Measurements from ENCODE around the gene TPPP2. TPM values are rescaled to one million over a fixed set of nuclear protein-coding genes. Genes with fewer than 3 reads are reported as not detected.

The TPPP2 gene
- total RNA-seq, 1 experiment from 2014 or later = not detected

DNA sequence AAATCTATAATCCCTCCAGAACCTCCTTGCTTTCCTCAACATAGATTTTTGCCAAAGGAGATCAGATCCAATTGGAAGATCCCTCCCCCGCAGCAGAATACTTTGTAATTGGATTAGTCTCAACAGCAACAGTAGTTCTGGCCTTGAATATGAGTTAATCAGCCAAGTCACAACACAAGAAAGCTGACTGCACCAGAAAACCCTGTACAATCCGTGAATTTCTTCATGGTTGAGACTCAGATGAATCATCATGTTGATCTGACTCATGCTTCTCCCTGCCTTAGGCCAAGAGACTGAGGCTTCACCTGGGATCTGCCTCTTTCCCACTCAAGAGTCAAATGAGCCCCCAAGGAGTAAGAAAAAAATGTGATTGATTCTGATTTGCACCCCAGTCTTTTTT is 43.2 kb upstream of the TPPP2 start:
- ChIA-PET CTCF (no interaction called here), POLR2A (ENCODE audit: unreplicated experiment) (interaction anchor here (0.7 kb wide), 1 partner anchor 12 kb away, joined by 3 read pairs; no protein-coding TSS in a partner anchor)
- BruUV-seq (replicated peaks) = no TSS peak
- Histone ChIP-seq H3K36me3 (ENCODE audit: low read depth) (no peaks in the 10 kb centered on the region), H3K9me3 (ENCODE audit: insufficient read depth, low read depth) (peaks cover 3% of the 10 kb centered on the region; the same call in 1 of the 2 replicates), H3K79me2 (ENCODE audit: low read depth) (peaks cover 18% of the 10 kb centered on the region), H3K4me1 (replicated peaks; ENCODE audit: insufficient read depth) (peaks cover 24% of the 10 kb centered on the region), H3K27me3 (ENCODE audit: insufficient read depth, low read depth) (no peaks in the 10 kb centered on the region), H3K27ac (peak overlapping the region; percentile 85), H2AFZ (no peak overlapping the region), H3F3A (ENCODE audit: insufficient read depth, low read depth) (peaks cover 20% of the 10 kb centered on the region; the same call in 1 of the 2 replicates), H3K4me2 (peak overlapping the region; percentile 44), H3K9me2 (ENCODE audit: insufficient read depth) (no peaks in the 10 kb centered on the region), H3K4me3 (no peak overlapping the region), H4K20me1 (ENCODE audit: insufficient read depth) (no peaks in the 10 kb centered on the region)
- peak; percentile 28 to 78 for DNase-seq
- TF ChIP-seq, protein P1, sequence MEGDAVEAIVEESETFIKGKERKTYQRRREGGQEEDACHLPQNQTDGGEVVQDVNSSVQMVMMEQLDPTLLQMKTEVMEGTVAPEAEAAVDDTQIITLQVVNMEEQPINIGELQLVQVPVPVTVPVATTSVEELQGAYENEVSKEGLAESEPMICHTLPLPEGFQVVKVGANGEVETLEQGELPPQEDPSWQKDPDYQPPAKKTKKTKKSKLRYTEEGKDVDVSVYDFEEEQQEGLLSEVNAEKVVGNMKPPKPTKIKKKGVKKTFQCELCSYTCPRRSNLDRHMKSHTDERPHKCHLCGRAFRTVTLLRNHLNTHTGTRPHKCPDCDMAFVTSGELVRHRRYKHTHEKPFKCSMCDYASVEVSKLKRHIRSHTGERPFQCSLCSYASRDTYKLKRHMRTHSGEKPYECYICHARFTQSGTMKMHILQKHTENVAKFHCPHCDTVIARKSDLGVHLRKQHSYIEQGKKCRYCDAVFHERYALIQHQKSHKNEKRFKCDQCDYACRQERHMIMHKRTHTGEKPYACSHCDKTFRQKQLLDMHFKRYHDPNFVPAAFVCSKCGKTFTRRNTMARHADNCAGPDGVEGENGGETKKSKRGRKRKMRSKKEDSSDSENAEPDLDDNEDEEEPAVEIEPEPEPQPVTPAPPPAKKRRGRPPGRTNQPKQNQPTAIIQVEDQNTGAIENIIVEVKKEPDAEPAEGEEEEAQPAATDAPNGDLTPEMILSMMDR (conservative IDR thresholded peaks at IDR 0.05) = no peak
- no peak for TF ChIP-seq EZH2 (IDR thresholded peaks at IDR 0.05; ENCODE audit: low read depth)
- intact Hi-C loops (cut with micrococcal nuclease; ENCODE audit: unreplicated experiment) = no loop called here

DNA sequence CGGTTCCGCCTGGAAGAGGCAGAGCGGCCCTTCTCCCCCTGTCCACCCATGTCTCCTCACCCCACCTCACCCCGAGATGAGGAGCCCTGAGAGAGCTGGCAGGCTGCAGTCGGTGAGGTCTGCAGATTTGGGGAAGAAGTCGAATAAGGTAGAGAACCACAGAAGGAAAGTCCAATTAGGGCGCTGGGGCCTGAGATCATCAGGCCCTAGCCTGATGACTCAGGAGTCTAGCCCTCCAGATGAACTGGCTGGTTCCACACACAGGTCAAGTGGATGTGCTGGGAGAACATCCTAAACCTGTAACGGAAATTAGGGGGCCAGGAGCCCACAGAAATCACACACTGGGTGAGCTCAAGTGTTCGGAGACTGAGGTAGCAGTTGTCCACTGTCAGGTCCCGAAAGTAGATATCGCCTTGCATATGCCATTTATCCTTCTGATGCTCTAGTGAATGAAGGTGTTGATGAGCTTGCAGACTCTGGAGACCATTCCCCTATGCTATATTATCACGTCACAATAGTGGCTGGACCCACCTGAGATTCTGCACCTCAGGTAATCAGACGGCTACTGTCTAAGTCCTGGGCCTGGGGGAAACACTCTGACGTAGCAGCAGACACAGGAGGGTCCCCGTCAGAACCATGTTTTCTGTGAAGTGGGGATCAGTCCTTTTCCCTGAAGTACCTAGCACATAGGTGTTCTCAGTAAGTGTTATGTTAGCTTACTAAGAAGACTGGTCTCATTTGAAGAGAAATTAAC is 41.1 kb upstream of the TPPP2 start:
- H3K79me2 ChIP-seq (ENCODE audit: low read depth) = peaks cover 19% of the 10 kb centered on the region
- ChIA-PET CTCF (no interaction called here), POLR2A (ENCODE audit: unreplicated experiment) (interaction anchor here (0.5 kb wide), 1 partner anchor 83 kb away, joined by 5 read pairs; no protein-coding TSS in a partner anchor)
- peaks cover 6% of the 10 kb centered on the region; the same call in 1 of the 2 replicates for H3K36me3 ChIP-seq (ENCODE audit: low read depth)
- BruUV-seq (replicated peaks) = TSS peak; percentile 86
- intact Hi-C loops (cut with micrococcal nuclease; ENCODE audit: unreplicated experiment) = loop anchor here (2.0 kb wide), 1 partner anchor 14 kb away; no protein-coding TSS in a partner anchor
- no peak for DNase-seq
- peaks cover 20% of the 10 kb centered on the region; the same call in 1 of the 2 replicates for H3F3A ChIP-seq (ENCODE audit: insufficient read depth, low read depth)
- peak overlapping the region; percentile 55 for H3K4me3 ChIP-seq
- no peaks in the 10 kb centered on the region for H3K9me2 ChIP-seq (ENCODE audit: insufficient read depth)
- TF ChIP-seq EZH2 (IDR thresholded peaks at IDR 0.05; ENCODE audit: low read depth) = no peak
- TF ChIP-seq, protein P1 (conservative IDR thresholded peaks at IDR 0.05) = no peak
- H3K4me1 ChIP-seq (replicated peaks; ENCODE audit: insufficient read depth) = peaks cover 24% of the 10 kb centered on the region
- H3K4me2 ChIP-seq = peak overlapping the region; percentile 89
- peaks cover 3% of the 10 kb centered on the region; the same call in 1 of the 2 replicates for H3K9me3 ChIP-seq (ENCODE audit: insufficient read depth, low read depth)
- peak overlapping the region; percentile 67 for H3K27ac ChIP-seq
- H4K20me1 ChIP-seq (ENCODE audit: insufficient read depth) = no peaks in the 10 kb centered on the region
- no peaks in the 10 kb centered on the region for H3K27me3 ChIP-seq (ENCODE audit: insufficient read depth, low read depth)
- peak overlapping the region; percentile 71; the same call in 1 of the 2 replicates for H2AFZ ChIP-seq

DNA sequence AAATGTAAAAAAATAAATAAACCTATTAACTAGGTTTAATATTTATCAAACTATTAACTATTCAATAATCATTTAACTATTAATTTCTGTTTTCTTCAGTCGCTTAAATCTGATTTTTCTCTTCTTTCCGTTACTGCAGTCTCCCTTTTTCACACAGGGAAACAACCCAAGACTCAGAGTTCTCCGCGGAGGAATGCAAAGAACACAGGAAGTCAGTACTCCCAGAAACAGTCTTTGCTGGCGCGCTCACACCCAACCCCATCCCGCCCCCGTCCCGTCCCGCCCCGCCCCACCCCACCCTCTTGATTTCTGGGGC is 40.6 kb upstream of the TPPP2 start:
- peak overlapping the region; percentile 89 for H3K4me2 ChIP-seq
- no peaks in the 10 kb centered on the region for H4K20me1 ChIP-seq (ENCODE audit: insufficient read depth)
- CTCF ChIA-PET = no interaction called here
- H3K4me3 ChIP-seq = peak overlapping the region; percentile 55
- no peaks in the 10 kb centered on the region for H3K9me2 ChIP-seq (ENCODE audit: insufficient read depth)
- no peak for DNase-seq
- no TSS peak for BruUV-seq (replicated peaks)
- peaks cover 3% of the 10 kb centered on the region; the same call in 1 of the 2 replicates for H3K9me3 ChIP-seq (ENCODE audit: insufficient read depth, low read depth)
- H3K79me2 ChIP-seq (ENCODE audit: low read depth) = peaks cover 19% of the 10 kb centered on the region
- H2AFZ ChIP-seq = no peak overlapping the region
- H3K27ac ChIP-seq = peak overlapping the region; percentile 67
- peaks cover 6% of the 10 kb centered on the region; the same call in 1 of the 2 replicates for H3K36me3 ChIP-seq (ENCODE audit: low read depth)
- no peak for TF ChIP-seq EZH2 (IDR thresholded peaks at IDR 0.05; ENCODE audit: low read depth)
- TF ChIP-seq, protein P1 (conservative IDR thresholded peaks at IDR 0.05) = no peak
- H3K4me1 ChIP-seq (replicated peaks; ENCODE audit: insufficient read depth) = peaks cover 24% of the 10 kb centered on the region
- intact Hi-C loops (cut with micrococcal nuclease; ENCODE audit: unreplicated experiment) = loop anchor here (2.0 kb wide), 1 partner anchor 15 kb away; no protein-coding TSS in a partner anchor
- no peaks in the 10 kb centered on the region for H3K27me3 ChIP-seq (ENCODE audit: insufficient read depth, low read depth)
- POLR2A ChIA-PET (ENCODE audit: unreplicated experiment) = no interaction called here
- peaks cover 20% of the 10 kb centered on the region; the same call in 1 of the 2 replicates for H3F3A ChIP-seq (ENCODE audit: insufficient read depth, low read depth)
